PFSK-1 (cell line): ENCODE measurements around the gene OR51L1.

Experiments used
- FOXP2 ChIP-seq: optimal IDR thresholded peaks from 2 replicates; pipeline ENCODE3; 2011; ENCODE audit warnings: borderline replicate concordance, control low read depth, inconsistent platforms; ENCODE audit not compliant: insufficient read depth; ENCODE audit errors: extremely low read length, extremely low read depth
- POLR2AphosphoS5 ChIP-seq: IDR thresholded peaks from 2 replicates; pipeline ENCODE4 v1.6.1; 2012; ENCODE audit warnings: low read depth, mild to moderate bottlenecking, control low read depth, low read length, moderate library complexity
- REST ChIP-seq, 2 experiments: IDR thresholded peaks; 2 replicates each; pipeline versions ENCODE4 v1.6.1 to v1.8.0; 2011 to 2012; ENCODE audit warnings: low read depth in 2 of 2, low read length in 2 of 2, control low read depth in 1 of 2, inconsistent platforms in 1 of 2, mild to moderate bottlenecking in 1 of 2, moderate library complexity in 1 of 2; ENCODE audit not compliant: insufficient read depth in 1 of 2
- SIN3A ChIP-seq: IDR thresholded peaks from 2 replicates; pipeline ENCODE4 v1.6.1; 2012; ENCODE audit warnings: mild to moderate bottlenecking, low read length, moderate library complexity, borderline replicate concordance; ENCODE audit not compliant: insufficient read depth
- TAF1 ChIP-seq: IDR thresholded peaks from 2 replicates; pipeline ENCODE4 v1.6.1; 2012; ENCODE audit warnings: low read length, control low read depth, borderline replicate concordance; ENCODE audit not compliant: insufficient read depth

- no peak for TF ChIP-seq POLR2AphosphoS5
- no peak for TF ChIP-seq TAF1
- TF ChIP-seq REST (IDR thresholded peaks at IDR 0.05; ENCODE audit: insufficient read depth in 1 of 2, low read depth in 2 of 2, low read length in 2 of 2): no peak
- no peak for TF ChIP-seq FOXP2
- TF ChIP-seq SIN3A: no peak
Measured at GRCh38 chr11:5046754-5047330, 52.2 kb downstream of the OR51L1 start.
